ENCODE data around the gene ELP5.
A peak's percentile ranks its signal among the peaks of the same experiment; 100 is the strongest.

Gene ELP5, protein sequence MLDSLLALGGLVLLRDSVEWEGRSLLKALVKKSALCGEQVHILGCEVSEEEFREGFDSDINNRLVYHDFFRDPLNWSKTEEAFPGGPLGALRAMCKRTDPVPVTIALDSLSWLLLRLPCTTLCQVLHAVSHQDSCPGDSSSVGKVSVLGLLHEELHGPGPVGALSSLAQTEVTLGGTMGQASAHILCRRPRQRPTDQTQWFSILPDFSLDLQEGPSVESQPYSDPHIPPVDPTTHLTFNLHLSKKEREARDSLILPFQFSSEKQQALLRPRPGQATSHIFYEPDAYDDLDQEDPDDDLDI

DNA sequence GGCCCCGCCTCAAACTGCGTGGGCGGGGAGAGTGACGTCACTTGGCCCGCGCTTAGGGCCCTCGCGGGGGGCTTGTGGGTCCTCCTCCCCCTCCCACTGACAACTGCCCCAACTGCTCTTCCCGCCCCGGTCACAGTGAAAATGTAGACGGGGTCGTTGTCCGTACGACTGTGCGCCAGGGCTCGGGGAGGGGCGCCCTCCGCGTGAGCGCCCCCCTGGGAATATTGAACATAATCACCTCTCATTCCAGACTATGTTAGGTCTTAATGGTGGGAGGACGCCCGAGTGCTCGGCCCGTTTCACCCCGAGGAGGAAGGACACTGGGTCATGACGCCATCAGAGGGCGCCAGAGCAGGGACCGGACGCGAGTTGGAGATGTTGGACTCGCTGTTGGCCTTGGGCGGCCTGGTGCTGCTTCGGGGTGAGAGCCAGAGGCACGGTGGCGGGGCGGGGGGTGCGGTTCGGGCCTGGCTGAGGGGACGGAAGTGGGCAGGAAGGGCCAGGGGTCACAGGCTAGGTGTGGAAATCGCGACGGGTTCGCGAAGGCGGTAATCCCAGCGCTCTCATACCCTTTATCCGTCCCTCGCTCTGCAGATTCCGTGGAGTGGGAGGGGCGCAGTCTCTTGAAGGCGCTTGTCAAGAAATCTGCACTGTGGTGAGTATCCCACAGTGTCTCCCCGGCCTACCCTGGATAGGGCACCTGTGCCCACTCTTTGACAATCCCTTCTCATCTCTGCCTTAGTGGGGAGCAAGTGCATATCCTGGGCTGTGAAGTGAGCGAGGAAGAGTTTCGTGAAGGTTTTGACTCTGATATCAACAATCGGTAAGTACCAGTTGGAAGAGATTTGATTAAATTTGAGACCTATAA is at the start of gene ELP5:
TSS of gene ELP5 (plus strand) at position 40 of the 868 bp plus-strand sequence. CDS start at position 376, 336 bp downstream.
- peak; percentile 95 for DNase-seq (ENCODE audit: low spot score)

DNA sequence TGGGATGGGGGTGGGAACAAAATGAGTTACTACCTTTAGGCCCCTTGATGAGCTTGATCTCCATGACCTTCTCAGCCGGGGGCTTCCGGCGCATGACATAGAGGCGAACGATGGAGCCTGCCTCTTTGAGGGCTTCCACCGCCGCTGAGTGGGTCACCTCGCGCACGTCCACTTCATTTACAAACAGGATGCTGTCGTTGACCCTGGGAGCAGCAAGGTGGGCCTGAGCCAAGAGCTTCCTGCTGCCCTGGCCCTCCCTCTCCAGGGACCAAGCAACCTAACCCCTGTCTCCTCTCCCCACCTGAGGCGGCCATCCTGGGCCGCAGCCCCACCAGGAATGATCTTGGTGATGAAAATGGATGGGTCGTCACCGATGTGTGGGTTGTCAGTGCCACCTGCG is 48.6 kb upstream of the ELP5 start:
- no peak for DNase-seq (ENCODE audit: low spot score)

DNA sequence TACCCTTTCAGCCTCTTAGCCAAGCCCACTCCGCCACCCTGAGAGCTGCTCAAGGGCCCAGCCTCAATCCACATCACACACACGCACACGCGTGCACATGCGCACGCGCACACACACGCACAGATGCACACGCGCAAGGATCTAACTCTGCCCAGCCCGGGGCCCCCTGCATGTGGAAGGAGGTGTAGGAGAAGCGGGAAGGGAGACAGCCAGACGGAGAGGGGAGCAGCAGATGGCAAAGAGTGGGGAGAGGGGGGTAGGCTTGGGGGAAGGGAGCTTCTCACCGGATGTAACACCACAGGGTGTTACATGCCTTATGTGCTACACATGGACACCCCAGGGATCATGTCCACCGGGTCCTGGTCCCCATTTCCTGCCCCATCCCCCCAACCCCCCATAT is 47.7 kb upstream of the ELP5 start:
- no peak for DNase-seq (ENCODE audit: low spot score)

DNA sequence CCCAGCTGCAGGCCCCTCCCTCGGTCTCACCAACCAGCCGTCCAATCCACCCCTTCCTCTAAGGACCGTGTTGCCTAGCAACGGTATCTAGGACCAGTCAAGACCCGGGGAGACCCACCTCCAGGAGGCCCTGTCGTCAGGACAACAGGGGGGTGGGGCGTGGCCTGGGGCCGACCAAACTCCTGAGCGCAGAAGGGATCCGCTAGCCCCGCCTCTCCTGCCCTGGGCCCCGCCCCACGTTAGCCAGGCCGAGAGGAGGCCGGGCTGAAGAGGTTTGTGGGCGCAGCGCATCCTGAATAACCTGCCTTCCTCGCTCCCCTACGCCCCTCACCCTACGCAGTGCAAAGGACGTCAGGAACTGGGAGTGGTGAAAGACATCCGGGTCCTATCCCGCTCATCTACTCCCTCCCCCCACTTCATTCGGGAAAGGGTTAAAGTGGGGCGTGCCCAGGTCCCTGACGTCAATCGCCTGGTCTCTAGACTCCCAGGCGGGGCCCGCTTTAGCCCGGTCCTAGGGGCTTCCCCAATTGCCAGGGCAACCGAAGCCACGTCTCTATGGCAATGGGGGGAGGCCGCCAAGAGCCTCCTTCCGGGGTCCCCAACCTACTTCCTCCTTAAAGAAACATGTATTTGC is 47.1 kb upstream of the ELP5 start:
- peak; percentile 52 for DNase-seq (ENCODE audit: low spot score)

DNA sequence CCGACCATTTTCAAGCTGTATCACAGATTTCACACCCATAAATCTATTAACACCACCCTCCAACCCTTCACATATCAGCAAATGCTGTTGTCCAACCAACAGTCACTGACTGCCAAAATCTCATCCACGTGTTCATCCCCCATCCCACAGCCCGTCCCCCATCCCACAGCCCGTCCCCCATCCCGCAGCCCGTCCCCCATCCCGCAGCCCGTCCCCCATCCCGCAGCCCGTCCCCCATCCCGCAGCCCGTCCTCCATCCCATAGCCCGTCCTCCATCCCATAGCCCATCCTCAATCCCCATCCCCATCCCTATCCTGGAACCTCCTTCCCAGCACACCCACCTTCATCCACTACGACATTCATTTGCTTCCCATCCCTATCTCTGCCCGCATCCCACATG is 46.5 kb upstream of the ELP5 start:
- no peak for DNase-seq (ENCODE audit: low spot score)

DNA sequence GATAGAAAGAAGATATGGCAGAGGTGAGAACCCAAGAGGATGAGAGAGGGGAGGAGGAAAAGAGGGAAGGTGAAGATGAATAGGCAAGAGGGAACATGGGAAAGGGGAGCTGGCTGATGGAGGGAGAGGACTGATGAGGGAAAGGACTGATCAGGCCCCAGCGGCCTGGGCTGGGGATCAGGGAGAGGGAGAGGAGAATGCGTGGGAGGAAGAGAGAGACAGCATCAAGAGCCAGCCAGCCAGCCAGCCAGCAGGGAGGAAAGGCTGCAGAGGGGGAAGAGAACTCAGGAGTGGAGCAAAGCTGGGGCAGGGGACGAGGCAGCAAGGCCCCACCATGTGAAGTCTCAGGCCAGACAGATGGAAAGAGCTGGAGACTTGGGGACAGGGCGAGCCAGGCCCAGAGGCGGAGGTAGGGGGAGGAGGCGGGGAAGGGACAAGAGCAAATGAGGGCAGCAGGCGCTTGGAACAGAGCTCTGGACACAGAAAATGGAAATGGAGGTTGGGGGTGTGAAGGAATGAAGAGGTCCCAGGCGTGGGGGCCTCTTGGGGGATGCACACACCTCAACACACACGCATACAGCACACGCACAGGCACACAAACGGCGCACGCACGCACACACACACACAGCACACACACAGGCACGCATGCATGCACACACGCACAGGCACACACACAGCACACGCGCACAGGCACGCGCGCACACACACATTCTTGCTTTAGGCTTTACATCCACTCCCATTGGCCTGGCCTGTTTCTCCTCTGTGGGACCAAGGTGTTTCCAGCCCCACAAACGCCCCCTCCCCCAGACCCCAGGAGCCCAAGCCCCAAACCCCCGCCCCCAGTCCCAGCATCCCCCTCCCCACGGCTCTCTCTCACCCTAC is 44.7 kb upstream of the ELP5 start:
- DNase-seq (ENCODE audit: low spot score): no peak

DNA sequence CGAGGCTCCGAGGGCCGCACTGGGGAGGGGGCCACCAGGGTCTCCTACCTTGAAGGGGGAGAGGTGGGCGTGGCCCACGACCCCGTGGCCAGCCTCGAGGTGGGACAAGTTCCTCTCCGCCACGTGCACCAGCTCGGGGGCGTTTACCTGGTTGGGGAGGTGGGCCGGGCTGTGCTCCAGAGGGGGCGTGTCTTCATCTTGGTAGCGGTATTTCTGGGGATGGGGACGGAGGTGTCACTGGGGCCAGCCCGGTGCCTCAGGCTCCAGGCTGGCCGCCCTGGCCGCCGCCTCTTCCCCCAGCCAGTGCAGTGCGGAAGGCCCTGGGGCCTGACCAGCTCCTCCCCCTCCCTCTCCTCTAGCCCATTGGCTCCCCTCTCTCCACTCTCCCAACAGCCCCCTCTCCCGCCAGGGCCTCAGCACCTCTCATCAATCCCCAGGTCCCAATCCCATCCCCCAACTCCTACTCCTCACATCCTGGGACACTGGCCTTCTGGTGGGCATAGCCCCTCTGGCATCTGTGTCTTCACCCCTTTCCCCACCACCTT is 43.9 kb upstream of the ELP5 start:
- DNase-seq (ENCODE audit: low spot score): no peak

DNA sequence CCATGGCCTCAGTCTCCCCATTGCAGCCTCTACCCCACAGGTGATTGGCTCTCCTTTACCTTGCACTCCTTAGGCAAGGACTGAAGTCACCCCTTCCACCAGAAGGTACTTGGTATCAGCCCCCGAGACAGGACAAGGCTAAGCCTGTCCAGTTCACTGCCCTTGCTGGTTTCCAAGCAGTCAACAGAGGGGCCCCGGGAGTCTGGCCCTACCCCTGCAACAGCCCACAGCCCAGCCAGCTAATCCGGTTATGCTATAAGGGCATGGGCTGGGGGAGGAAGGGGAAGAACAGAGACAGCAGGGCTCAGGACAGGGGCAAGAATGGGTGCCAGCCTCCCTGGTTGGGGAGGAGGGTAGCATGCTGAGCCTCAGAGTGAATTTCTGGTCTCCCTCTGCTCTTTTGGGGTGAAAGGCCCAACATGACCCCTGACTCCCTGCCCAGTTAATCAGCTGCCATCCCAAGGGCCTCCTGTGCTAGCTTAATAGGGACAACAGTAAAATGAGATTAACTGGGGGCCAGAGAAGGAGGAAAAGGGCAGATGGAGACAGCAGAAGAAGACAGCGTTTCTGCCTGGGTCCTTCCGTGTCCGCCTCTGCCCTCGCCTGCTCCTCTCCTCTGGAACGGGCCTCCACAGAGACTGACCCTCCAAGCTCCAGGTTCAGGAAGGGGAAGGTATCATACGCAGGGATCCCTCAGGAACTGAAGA is 43.1 kb upstream of the ELP5 start:
- no peak for DNase-seq (ENCODE audit: low spot score)

DNA sequence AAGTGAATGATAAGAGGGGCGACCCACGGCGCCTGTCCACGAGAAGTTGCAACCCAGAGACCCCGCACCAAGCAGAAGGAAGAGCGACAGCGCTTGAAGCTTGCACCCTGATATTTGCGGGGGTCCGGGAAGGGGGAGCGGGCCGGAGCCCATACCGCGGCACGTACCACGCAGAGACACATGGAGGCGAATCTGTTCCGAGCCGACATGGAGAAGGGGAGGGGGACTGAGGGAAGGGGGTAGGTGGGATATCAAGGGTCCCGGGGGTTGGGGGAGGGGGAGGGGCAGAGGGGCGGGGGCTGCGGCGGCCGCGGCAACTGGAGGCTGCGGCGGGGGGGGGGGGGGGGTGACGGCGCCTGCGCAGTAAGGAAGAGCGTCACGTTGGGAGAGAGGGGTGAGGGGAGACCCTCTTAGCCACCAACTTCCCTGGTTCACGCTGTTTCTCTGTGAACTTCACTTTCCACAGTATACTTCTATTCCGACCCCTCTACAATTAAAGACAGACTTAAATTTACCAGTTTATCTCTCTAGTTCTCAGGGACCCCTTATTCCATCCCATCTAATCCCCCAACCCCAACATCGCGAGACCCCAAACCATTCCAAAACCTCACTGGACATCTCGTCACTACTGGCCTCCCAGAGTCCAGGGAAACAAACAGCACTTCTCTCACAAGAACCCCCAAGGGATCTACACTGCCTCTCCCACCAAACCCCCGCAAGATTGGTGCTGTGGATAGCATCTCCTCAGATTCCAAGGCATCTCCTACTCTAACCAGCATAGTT is 40.3 kb upstream of the ELP5 start:
- DNase-seq (ENCODE audit: low spot score): no peak

DNA sequence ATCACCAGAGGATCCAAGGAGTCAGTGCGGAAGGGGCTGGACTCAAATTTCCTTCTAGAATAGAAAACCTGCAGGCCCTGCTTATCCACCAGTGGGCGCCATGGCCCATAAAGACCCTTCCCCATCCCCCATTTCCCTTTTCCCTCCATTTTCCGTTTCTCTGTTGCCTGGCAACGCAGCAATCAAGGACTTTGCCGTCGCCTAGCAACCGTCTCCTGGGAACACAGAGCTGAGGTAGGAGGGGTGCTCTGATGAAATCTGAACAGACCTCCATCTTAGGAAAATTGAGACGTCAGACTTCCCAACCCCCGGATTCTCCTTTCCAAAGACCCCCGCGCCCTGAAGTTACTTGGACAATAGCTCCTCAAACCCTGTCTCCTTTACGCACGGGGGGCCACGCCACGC is 38.1 kb upstream of the ELP5 start:
- peak; percentile 81 for DNase-seq (ENCODE audit: low spot score)

DNA sequence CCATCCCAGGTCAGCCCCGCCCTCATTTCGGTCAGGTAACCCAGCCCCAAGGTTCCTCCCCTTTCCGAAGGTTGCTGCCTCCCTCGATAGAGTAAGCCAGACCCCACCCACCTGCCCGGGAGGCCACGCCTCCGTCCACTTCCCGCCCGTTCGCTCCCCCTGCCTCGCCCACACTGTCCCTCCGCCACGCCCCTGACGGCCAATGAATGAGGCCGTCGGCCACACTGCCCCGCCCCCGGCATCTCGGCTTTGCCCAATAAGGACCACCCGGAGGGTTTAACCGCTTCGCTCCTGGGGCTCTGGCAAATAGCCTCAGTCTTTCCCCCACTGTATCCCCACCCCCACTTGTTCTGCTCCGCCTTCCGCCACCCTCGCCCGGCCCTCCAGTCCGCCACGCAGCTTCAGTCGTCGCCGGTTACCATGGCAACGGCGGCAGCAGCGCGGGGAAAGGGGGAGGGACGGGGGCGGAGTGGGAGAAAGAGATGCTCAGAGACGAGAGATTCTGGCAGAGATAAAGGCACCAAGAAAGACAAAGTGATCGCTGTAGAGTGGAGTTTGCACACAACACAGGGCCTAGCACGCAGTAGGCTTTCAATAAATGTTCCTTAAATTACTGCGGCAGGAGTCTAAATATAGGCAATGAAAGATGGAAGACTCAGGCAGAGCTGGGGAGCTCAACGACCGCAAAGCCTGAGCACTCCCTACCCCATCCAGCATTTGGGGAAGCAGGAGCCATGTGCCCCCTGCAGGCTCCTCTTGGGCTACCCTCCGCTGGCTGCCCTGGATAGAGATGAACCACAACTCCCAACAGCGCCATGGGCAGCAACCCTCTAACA is 37.5 kb upstream of the ELP5 start:
- DNase-seq (ENCODE audit: low spot score): peak; percentile 97

DNA sequence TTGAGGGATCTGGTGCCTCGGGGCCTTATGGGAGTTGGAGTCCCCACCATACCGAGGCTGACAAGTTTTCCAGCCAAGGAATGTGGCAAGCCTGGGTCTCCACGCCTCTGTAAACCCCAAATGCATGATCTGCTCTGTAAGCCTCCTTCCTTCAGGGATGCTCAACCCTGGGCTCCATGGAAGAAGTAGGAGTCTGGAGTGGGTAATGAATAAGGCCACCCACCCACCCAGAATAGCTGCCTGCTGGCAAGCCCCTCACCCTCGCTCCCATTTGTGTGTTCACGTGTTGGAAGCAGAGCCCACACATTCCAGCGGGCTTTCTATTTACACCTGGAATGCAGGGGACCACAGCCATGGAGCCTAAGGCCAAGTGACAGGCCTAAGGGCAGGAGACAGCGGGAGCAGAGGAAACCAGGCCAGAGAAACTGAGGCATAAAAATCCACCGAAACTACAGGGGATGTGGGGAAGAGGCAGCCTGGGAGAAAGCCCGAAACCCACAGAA is 36.8 kb upstream of the ELP5 start:
- no peak for DNase-seq (ENCODE audit: low spot score)

DNA sequence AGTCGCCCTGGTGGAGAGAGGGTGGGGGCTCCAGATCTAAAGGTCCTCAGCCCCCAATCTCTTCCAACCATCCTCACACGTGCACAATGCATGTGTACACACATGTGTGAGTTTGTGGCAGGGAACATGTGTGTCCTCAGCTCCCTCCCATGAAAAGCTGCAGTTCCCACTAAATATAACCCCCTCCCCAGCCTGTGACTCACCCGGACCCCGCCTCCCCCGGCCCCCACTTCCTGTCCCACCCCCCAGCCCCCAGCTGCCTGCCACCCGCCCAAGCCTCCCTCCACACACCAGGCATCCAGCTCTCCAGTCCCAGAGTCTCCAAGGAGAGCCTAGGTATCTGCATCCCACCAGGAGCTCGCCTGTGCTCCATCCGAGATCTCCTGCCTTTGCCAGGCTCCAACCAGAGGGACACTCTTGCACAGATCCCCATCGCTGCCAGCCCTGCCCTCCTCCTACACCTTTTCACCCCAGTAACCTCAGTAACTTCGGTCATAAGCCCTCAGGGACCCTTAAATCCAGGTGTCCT is 36.3 kb upstream of the ELP5 start:
- no peak for DNase-seq (ENCODE audit: low spot score)

DNA sequence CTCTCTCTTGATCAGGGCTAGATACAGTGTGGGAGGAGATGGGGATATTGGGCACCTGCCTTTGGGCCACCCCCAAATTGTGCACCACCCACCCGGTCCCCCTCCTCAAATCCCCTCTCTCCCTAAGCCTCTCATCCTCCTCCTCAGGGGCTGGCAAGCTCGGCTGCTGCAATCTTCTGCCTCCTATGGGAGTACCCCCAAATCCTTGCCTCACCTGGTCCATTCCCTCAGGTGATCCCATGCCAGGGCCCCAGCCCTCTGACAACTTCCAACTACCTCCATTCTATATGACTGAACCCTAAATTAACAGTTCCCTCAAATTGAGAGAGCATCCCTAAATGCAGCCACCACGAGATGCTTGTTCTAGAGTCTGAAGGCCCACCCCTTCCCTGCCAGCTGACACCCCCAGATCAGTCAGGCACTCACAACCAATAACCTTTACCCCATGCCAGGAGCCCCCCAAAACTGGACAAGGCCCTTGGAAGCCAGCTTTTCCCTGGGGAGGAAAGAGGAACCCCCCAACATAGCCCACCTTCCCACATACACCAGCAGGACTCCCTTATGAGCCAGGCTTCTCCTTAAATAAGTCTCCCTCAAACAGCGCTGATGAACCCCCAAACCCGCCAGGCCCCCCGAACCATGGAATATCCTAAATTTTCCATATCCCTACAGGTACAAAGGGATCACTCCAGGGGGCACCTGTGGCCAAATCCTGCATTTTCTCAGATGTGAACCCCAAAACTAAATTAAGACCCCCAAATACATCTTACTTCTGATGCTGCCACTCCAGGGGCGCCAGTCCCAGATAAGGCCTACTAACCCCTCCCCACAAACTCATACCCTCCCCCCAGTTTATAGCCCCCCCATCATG is 35.5 kb upstream of the ELP5 start:
- no peak for DNase-seq (ENCODE audit: low spot score)

DNA sequence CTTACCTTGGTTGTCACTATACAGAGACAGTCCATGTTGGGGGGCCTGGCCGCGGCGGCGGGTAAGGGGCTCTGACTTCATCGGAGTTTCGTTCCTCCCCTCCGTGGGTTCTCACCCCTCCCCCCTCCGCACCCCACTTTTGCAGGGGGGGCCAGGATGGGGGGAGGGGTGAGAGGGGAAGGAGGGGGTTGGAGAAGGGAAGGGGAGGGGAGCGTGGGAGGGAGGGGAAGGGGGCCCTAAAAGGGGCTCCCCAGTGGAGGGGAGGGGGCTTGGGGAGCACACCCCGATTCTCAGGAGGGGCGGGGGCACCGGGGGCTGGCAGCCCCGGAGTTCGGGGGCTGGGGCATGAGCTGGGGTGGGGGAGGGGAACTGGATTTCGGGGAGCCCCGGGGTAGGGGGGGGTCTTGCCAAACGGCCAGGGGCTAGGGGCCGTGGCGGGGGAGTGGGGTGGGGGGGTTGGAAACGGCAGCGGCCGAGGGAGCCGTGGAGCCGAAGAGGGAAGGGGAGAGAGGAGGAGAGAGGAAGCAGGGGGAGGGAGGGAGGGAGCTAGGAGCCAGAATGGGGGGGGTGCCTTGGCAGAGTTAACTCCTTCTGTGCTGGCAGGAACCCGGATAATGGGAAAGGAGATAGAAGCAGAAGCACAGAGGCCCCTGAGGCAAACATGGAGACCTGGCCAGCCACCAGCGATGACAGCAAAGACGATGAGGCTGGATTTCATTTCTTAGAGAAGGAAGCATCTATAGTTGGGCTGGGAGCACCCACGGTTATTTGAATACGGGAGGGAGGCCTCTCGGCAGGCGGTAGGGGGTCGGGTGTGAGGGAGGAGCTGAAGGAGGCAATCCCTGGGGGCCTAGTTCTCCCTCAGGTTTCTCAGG is 34.7 kb upstream of the ELP5 start:
- peak; percentile 32 for DNase-seq (ENCODE audit: low spot score)

DNA sequence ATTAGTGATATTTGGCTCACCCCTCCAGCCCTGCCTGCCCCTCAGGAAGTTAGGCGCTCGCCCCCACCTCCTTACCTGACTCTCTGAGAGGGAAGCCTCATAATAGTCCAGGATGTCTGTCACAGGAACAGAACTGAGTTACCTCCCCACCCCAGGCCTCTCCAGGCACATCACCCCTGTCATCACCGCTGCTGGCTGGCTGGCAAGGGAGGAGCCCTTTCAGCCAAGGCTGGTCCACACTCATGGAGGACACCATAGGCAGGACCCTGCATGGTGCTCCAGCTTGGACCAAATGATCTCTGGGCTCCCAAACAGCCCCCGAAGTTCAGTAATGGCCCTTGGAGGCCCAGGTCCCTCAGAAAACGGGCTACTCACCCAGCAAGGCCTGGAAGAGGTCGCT is 33.8 kb upstream of the ELP5 start:
- no peak for DNase-seq (ENCODE audit: low spot score)

DNA sequence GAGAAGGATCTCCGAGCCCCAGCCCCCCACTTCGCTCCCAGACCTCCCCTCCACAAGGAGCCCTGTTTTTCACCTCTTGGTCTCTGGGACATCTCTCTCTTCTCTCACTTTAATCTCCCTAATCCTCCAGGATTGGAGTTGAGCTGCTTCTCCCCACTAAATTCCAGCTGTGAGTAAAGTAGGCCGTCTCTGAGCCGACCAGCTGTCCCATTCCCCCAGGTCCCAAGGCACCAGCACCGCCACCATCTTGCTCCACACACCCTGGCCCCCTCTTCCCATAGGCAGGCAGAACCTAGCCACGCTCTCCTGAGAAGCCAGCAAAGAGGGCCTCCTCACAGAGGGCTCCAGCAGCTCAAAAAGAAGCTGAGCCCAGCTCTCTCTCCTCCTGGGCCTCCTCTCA is 33.3 kb upstream of the ELP5 start:
- no peak for DNase-seq (ENCODE audit: low spot score)
